ENCODE data around the gene RAB26. TPM values are rescaled to one million over a fixed set of nuclear protein-coding genes. Genes with fewer than 3 reads are reported as not detected.

Gene RAB26
- total and polyA plus RNA-seq, 7 donors: 0.17 to 1.7 (median 0.32) TPM

- 84 to 90% (median 89%) methylated on average over 10 of the region's 10 CpGs for WGBS, 3 donors
- Histone ChIP-seq H3K27ac (no peak overlapping the region), H3K4me3 (no peak overlapping the region), H3K9me3 (no peaks in the 10 kb centered on the region), H3K36me3 (ENCODE audit: insufficient read depth in 1 of 2, low read depth in 1 of 2) (peaks cover 0 to 12% of the 10 kb centered on the region in 2 donors), H3K4me1 (peaks cover 29% of the 10 kb centered on the region), H3K27me3 (ENCODE audit: insufficient read depth in 3 of 3, low read length in 2 of 3) (no peaks in the 10 kb centered on the region)
- intact Hi-C loops (cut with DNase I): no loop called here
- ATAC-seq: no peak
- TF ChIP-seq CTCF (IDR thresholded peaks at IDR 0.05): no peak
- no peak for DNase-seq
Measured at GRCh38 chr16:2161911-2162310, 13.5 kb downstream of the RAB26 start.

GRCh38 chr16:2162676-2163118 is 14.3 kb downstream of the RAB26 start:
- Histone ChIP-seq H3K36me3 (ENCODE audit: insufficient read depth in 1 of 2, low read depth in 1 of 2) (peaks cover 0 to 18% of the 10 kb centered on the region in 2 donors), H3K9me3 (no peaks in the 10 kb centered on the region), H3K4me3 (no peak overlapping the region), H3K4me1 (peaks cover 22% of the 10 kb centered on the region), H3K27me3 (ENCODE audit: insufficient read depth in 3 of 3, low read length in 2 of 3) (no peaks in the 10 kb centered on the region), H3K27ac (no peak overlapping the region)
- WGBS, 3 donors: 75 to 84% (median 80%) methylated on average over 12 to 13 of the region's 13 CpGs
- TF ChIP-seq CTCF (IDR thresholded peaks at IDR 0.05): no peak
- intact Hi-C loops (cut with DNase I): no loop called here
- ATAC-seq (no peak), DNase-seq (no peak)

GRCh38 chr16:2163211-2163881 is 14.9 kb downstream of the RAB26 start:
- no peak for TF ChIP-seq CTCF (IDR thresholded peaks at IDR 0.05)
- Histone ChIP-seq H3K9me3 (no peaks in the 10 kb centered on the region), H3K36me3 (ENCODE audit: insufficient read depth in 1 of 2, low read depth in 1 of 2) (peaks cover 3 to 24% of the 10 kb centered on the region in 2 donors), H3K4me3 (no peak overlapping the region), H3K27me3 (ENCODE audit: insufficient read depth in 3 of 3, low read length in 2 of 3) (no peaks in the 10 kb centered on the region), H3K4me1 (peaks cover 16% of the 10 kb centered on the region), H3K27ac (no peak overlapping the region)
- ATAC-seq (no peak), DNase-seq (no peak)
- intact Hi-C loops (cut with DNase I): no loop called here
- WGBS, 3 donors: 86 to 91% (median 89%) methylated on average over 26 of the region's 26 CpGs

- Histone ChIP-seq H3K4me1 (peaks cover 5% of the 10 kb centered on the region), H3K27ac (no peak overlapping the region), H3K9me3 (no peaks in the 10 kb centered on the region), H3K4me3 (no peak overlapping the region), H3K36me3 (ENCODE audit: insufficient read depth in 1 of 2, low read depth in 1 of 2) (peaks cover 3 to 33% of the 10 kb centered on the region in 2 donors), H3K27me3 (ENCODE audit: insufficient read depth in 3 of 3, low read length in 2 of 3) (no peaks in the 10 kb centered on the region)
- intact Hi-C loops (cut with DNase I): no loop called here
- no peak for DNase-seq
- 94 to 98% (median 95%) methylated on average over 12 of the region's 12 CpGs for WGBS, 3 donors
- TF ChIP-seq CTCF (IDR thresholded peaks at IDR 0.05): no peak
- ATAC-seq: no peak
Measured at GRCh38 chr16:2165861-2166260, 17.4 kb downstream of the RAB26 start.
